ENCODE measurements around the gene TXNDC8.

DNA sequence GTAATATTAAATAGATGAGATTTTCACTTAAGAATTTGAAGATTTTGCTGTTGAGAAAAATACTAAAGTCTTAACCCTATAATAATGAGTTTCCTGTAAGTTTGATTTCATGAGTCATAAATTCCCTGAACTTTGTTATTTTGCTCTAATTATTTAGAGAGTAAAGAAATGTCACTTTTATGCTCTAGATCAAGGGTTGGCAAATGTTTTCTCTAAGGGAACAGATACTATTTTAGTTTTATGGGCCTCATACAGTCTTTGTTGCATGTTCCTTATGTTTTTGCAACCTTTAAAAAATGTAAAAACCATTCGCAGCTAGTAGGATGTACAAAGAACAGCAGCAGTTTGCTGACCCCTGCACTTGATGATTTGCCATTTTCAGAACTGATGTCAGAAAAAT, 480 bp upstream of the TXNDC8 start:
- TF ChIP-seq, protein P1, sequence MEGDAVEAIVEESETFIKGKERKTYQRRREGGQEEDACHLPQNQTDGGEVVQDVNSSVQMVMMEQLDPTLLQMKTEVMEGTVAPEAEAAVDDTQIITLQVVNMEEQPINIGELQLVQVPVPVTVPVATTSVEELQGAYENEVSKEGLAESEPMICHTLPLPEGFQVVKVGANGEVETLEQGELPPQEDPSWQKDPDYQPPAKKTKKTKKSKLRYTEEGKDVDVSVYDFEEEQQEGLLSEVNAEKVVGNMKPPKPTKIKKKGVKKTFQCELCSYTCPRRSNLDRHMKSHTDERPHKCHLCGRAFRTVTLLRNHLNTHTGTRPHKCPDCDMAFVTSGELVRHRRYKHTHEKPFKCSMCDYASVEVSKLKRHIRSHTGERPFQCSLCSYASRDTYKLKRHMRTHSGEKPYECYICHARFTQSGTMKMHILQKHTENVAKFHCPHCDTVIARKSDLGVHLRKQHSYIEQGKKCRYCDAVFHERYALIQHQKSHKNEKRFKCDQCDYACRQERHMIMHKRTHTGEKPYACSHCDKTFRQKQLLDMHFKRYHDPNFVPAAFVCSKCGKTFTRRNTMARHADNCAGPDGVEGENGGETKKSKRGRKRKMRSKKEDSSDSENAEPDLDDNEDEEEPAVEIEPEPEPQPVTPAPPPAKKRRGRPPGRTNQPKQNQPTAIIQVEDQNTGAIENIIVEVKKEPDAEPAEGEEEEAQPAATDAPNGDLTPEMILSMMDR (IDR thresholded peaks at IDR 0.05), result no peak
- no peak for TF ChIP-seq POLR2A (IDR thresholded peaks at IDR 0.05)
